Left ventricle myocardium superior (tissue), 1 donor: Measurements from ENCODE around the gene FAM193A. TPM values are rescaled to one million over a fixed set of nuclear protein-coding genes. Genes with fewer than 3 reads are reported as not detected.
"Not testable (repeated sequence)": the region's sequence is repeated elsewhere in the genome, so short reads cannot be mapped to it uniquely, and the experiment has no call there.

Experiments used
- ATAC-seq: fragments of 200-7000 bp; cut with Tn5 transposase; one replicate; pipeline ENCODE4 v1.9.1; 2020; ENCODE audit warnings: mild to moderate bottlenecking, moderate library complexity
- DNase-seq: peaks from one replicate; pipeline ENCODE4 v3.0.0-alpha.2; 2020
- intact Hi-C: fragments of 100-400 bp; cut with micrococcal nuclease; formaldehyde crosslinking; loops from one replicate; pipeline ENCODE4 v1.11.0; 2022
- total RNA-seq: library from RNA; stranded (reverse); fragmentation: NEBNext Ultra II Directional; extraction: Animal tissue kit (Norgen Biotek cat#: 25700); gene quantifications from one replicate; pipeline ENCODE4 v1.2.1, GENCODE V29; 2021
- donor health status: DM: no; HTN: yes; CAD: no; lungs with severe emphysema.

FAM193A gene
- total RNA-seq, 1 donor from 2014 or later = 16.0 TPM

- ATAC-seq = peak; percentile 28
- intact Hi-C loops = no loop called here
- no peak for DNase-seq
Observed at GRCh38 chr4:2733001-2733843, 196.8 kb downstream of the FAM193A start.

GRCh38 chr4:2733844-2734574 lies 197.6 kb downstream of the FAM193A start:
- DNase-seq (no peak), ATAC-seq (peak; percentile 23)
- intact Hi-C loops = no loop called here

- intact Hi-C loops = no loop called here
- no peak for DNase-seq
Observed at GRCh38 chr4:2734612-2735011, 198.2 kb downstream of the FAM193A start.

GRCh38 chr4:2735869-2736268 lies 199.4 kb downstream of the FAM193A start:
- DNase-seq (no peak), ATAC-seq (no peak)
- intact Hi-C loops = no loop called here

More at GRCh38 chr4:2734612-2735011, 198.2 kb downstream of the FAM193A start:
- no peak for ATAC-seq

- ATAC-seq, intact Hi-C loops, DNase-seq: not testable (repeated sequence)
Observed at GRCh38 chr4:2738296-2738695, 201.8 kb downstream of the FAM193A start.

GRCh38 chr4:2741626-2742025 lies 205.2 kb downstream of the FAM193A start:
- ATAC-seq (no peak), DNase-seq (no peak)
- intact Hi-C loops = no loop called here

GRCh38 chr4:2742081-2742822 lies 205.8 kb downstream of the FAM193A start:
- intact Hi-C loops = no loop called here
- DNase-seq (no peak), ATAC-seq (no peak)

GRCh38 chr4:2742823-2743517 lies 206.5 kb downstream of the FAM193A start:
- no peak for DNase-seq
- ATAC-seq = no peak
- intact Hi-C loops = no loop called here

GRCh38 chr4:2743518-2744445 lies 207.3 kb downstream of the FAM193A start:
- ATAC-seq = no peak
- intact Hi-C loops = no loop called here

GRCh38 chr4:2744576-2745270 lies 208.3 kb downstream of the FAM193A start:
- ATAC-seq (no peak), DNase-seq (no peak)
- intact Hi-C loops = no loop called here

More at GRCh38 chr4:2743518-2744445, 207.3 kb downstream of the FAM193A start:
- DNase-seq = no peak

GRCh38 chr4:2745516-2745915 lies 209.1 kb downstream of the FAM193A start:
- no peak for DNase-seq
- no peak for ATAC-seq
- intact Hi-C loops = no loop called here

GRCh38 chr4:2745981-2746806 lies 209.7 kb downstream of the FAM193A start:
- DNase-seq (peak; percentile 63), ATAC-seq (peak; percentile 57)
- intact Hi-C loops = no loop called here

GRCh38 chr4:2746891-2747695 lies 210.6 kb downstream of the FAM193A start:
- ATAC-seq = no peak
- intact Hi-C loops = no loop called here
- DNase-seq = no peak

GRCh38 chr4:2750719-2751605 lies 214.5 kb downstream of the FAM193A start:
- DNase-seq (no peak), ATAC-seq (peak; percentile 29)
- intact Hi-C loops = no loop called here

- ATAC-seq = no peak
- no peak for DNase-seq
- intact Hi-C loops = no loop called here
Observed at GRCh38 chr4:2753436-2753835, 217.0 kb downstream of the FAM193A start.
